Activated naive CD8-positive, alpha-beta T cell (primary cell): ENCODE data around the gene SLC31A2.
"Not testable (repeated sequence)": the region's sequence is repeated elsewhere in the genome, so short reads cannot be mapped to it uniquely, and the experiment has no call there.

Source experiments
- H3K27ac Mint-ChIP-seq: one replicate; pipeline ENCODE4 v1.8.0; 2021; ENCODE audit warnings: mixed read lengths
- H3K27me3 Mint-ChIP-seq: one replicate; pipeline ENCODE4 v1.8.0; 2021; ENCODE audit warnings: mixed read lengths
- H3K36me3 Mint-ChIP-seq: one replicate; pipeline ENCODE4 v1.8.0; 2021; ENCODE audit warnings: mixed read lengths
- H3K4me1 Mint-ChIP-seq: one replicate; pipeline ENCODE4 v1.8.0; 2021; ENCODE audit warnings: low read depth, mixed read lengths
- H3K4me3 Mint-ChIP-seq: one replicate; pipeline ENCODE4 v1.8.0; 2021; ENCODE audit warnings: mild to moderate bottlenecking, mixed read lengths
- H3K9me3 Mint-ChIP-seq: one replicate; pipeline ENCODE4 v1.8.0; 2021; ENCODE audit warnings: low read depth, mixed read lengths

SLC31A2 gene

DNA sequence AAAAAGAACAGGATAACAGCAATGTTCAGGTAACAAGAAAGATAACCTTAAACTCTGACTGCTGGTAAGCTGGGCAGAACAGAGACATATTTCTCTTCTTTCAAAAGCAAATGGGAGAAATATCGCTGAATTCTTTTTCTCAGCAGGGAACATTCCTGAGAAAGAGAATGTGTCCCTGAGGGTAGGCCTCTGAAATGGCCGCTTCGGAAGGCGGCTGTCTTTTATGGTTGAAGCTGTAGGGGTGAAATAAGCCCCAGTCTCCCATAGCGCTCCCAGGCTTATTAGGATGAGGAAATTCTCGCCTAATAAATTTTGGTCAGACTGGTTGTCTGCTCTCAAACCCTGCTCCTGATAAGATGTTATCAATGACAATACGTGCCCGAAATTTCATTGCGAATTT lies 9.9 kb upstream of the SLC31A2 start:
- not testable (repeated sequence) for H3K4me3 Mint-ChIP-seq, H3K4me1 Mint-ChIP-seq, H3K27ac Mint-ChIP-seq, H3K9me3 Mint-ChIP-seq, H3K36me3 Mint-ChIP-seq
- H3K27me3 Mint-ChIP-seq: peaks cover 12% of the 10 kb centered on the region

DNA sequence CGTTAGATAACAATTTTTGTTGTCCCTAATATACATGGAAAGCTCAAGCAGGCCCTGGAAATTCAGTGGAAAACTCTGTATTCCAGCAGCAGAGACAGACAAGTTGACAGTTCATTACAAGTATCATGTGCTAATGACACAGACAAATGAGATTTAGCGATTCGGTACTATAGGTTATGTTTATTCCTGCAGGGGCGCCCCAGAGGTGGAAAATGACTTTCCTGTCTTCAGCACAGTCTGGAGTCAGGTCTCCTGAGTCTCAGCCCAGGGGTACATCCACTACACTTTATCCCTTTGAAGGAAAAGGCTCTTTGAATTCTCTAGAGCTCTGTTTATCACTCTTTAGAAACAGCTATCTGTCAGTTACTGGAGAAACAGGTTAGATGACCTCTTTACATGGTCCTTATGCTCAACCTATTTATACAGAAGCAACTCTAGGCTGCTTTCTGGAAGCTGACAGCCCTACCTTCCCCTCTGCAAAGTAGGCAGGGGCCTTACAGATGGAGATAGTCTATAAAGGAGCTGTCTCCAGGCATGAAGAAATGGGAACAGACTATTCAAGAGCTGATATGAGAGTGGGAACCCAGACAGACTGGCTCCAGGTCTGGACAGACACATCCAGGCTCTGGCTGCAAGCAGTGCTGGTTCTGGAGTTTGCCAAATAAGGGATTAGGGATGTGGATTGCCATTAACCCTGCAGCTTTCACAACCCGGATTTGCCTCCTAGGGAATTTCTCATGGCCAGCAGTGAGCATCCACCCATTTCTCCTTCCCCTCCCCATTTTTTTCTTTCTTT lies 7.2 kb upstream of the SLC31A2 start:
- Mint-ChIP-seq H3K36me3 (peaks cover 7% of the 10 kb centered on the region), H3K27ac (no peak overlapping the region), H3K4me3 (no peak overlapping the region), H3K9me3 (peaks cover 3% of the 10 kb centered on the region), H3K27me3 (peaks cover 12% of the 10 kb centered on the region), H3K4me1 (no peaks in the 10 kb centered on the region)

DNA sequence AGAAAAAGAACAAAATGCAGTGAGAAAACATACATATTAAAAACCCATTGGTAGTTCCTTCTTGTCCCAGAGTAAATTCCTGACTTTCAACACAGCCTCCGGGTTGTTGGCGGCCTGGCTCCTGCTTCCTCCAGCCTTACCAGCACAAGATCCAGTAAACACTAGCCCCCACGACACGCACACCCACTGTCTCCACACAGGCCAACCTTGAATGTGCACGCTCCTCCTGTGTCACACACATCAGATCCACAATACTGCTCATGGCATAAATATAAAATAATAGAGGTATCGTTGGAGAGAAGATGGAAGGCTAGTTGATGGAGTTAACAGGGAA lies 2.5 kb upstream of the SLC31A2 start:
- no peaks in the 10 kb centered on the region for H3K36me3 Mint-ChIP-seq
- H3K9me3 Mint-ChIP-seq: no peaks in the 10 kb centered on the region
- H3K4me3 Mint-ChIP-seq: no peak overlapping the region
- H3K27ac Mint-ChIP-seq: no peak overlapping the region
- H3K27me3 Mint-ChIP-seq: peaks cover 3% of the 10 kb centered on the region
- peaks cover 18% of the 10 kb centered on the region for H3K4me1 Mint-ChIP-seq

DNA sequence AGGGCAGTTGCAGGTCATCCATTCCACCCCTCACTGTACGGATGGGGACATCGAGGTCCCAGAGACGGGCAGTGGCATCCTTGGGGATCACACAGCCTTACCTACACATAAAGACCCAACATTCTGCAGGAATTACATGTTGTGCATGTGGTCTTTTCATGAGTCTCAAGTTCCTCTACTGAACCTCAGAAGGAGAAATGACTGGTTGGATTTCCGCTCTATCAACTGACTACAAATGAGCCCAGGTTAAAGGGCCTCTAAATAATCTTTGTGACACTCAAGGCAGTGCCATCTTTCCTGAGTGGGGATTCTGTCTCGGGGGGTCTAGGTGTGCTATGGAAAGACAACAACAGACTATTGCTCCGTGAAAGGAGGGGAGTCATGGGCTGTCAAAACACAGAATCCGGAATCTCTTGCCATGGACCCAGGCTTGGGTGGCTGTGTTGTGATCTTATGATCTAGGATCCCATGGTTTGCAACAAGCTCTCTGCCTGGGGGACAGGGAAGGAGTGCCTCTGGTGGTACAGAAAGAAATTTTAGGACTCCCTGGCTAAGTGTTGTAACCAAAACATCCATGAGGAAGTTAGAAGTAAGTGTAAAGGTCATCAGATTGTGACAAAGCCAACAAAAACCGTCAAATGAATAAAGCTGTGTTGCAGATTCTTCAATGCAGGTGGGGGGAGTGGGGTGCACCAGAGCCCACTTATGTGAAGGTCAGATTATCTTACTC lies 1.9 kb upstream of the SLC31A2 start:
- peaks cover 3% of the 10 kb centered on the region for H3K27me3 Mint-ChIP-seq
- no peaks in the 10 kb centered on the region for H3K9me3 Mint-ChIP-seq
- no peaks in the 10 kb centered on the region for H3K36me3 Mint-ChIP-seq
- H3K27ac Mint-ChIP-seq: no peak overlapping the region
- H3K4me1 Mint-ChIP-seq: peaks cover 18% of the 10 kb centered on the region
- no peak overlapping the region for H3K4me3 Mint-ChIP-seq

DNA sequence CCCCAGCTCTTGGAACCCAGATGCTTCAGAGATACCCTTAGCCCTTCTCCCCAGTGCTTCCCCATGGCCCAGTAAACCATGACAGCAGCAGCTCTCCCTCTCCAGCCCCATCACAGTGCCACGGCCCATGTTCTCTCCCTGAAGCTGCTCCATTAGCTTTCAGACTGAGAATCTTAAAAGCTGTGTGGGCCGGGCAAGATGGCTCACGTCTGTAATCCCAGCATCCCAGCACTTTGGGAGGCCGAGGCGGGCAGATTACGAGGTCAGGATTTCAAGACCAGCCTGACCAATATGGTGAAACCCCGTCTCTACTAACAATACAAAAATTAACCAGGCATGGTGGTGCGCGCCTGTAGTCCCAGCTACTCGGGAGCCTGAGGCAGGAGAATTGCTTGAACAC lies 1.2 kb upstream of the SLC31A2 start:
- H3K36me3 Mint-ChIP-seq, H3K27me3 Mint-ChIP-seq, H3K27ac Mint-ChIP-seq, H3K9me3 Mint-ChIP-seq, H3K4me3 Mint-ChIP-seq: not testable (repeated sequence)
- peaks cover 18% of the 10 kb centered on the region for H3K4me1 Mint-ChIP-seq

DNA sequence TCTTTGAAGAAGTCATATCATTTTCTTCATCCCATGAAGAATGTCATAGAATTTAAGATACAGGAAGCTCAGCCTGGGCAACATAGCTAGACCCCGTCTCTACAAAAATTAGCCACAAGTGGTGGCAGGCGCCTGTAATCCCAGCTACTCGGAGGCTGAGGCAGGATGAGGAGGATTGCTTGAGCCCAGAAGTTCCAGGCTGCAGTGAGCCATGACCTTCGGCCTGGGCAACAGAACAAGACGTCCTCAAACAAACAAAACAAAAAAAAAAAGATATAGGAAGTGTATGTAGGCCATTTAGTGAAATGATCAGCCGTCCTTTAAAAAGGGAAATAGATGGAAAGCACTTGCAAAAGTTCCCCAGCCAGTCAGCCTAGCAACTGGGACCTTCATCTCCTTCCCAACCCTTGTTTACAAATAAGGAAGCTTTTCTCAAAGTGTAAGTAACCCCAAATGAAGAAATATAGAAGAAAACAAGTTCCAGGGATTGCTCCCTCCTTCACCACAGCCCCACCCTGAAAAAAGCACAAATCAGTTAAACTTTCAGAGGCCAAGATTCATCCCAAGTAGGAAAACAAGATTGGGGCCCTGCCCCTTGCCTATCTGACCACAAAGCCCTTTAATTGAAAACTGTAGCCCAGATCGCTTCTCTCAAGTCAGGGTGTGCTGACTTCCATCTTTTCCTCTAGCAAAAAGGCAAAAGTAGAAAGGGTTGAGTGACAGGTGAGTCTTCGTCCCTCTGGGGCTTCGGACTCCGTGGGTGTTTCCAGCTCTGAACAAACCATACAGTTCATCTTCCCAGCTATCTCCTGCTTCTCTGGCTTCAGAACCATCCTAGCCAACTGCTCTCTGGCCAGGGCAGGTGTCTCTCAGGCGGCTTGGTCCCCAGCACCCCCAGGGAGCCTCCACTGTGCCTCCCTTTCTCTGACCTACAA lies 1.2 kb downstream of the SLC31A2 start:
- Mint-ChIP-seq H3K36me3 (no peaks in the 10 kb centered on the region), H3K27me3 (no peaks in the 10 kb centered on the region), H3K27ac (peak overlapping the region; percentile 10), H3K4me1 (peaks cover 38% of the 10 kb centered on the region), H3K9me3 (no peaks in the 10 kb centered on the region), H3K4me3 (peak overlapping the region; percentile 84)

DNA sequence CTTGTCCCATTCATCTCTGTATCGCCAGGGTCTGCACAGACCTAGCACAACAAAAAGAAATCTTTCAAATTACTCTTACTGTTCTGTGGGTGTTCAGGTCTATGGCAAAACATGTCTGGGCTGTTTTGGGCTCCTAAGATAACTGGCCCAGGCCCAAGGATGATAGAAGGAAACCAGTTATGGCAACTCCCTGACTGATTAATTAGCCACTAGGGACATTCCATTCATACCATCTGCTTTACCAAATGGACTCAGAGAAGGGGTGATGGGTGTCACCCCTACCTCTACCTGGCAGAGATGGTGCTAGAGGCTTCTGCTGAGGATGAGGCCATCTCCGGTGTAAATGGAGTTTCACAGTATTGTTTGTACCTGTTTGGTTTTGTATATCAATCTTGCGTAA lies 1.9 kb downstream of the SLC31A2 start:
- Mint-ChIP-seq H3K4me3 (peak overlapping the region; percentile 84), H3K36me3 (no peaks in the 10 kb centered on the region), H3K4me1 (peaks cover 40% of the 10 kb centered on the region), H3K9me3 (no peaks in the 10 kb centered on the region), H3K27me3 (no peaks in the 10 kb centered on the region), H3K27ac (no peak overlapping the region)

DNA sequence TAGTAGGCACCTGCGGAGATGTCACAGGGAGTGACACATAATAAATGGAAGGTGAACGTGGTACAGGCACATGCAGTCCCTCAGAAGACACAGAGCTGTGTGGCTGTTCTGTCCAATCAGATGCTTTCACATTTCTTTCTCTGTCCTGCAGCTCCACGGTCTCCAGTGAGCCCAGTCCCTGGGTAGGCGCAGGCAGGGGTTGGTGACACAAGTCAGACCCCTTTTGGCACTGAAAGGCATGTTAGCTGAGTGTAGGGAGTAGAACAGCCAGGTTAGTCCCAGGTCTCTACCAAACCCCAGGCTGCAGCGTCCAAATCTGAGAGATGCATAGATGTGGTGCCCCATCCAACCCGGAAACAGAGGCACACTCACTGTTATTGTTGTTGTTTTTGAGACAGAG lies 2.8 kb downstream of the SLC31A2 start:
- H3K27me3 Mint-ChIP-seq: no peaks in the 10 kb centered on the region
- peaks cover 3% of the 10 kb centered on the region for H3K36me3 Mint-ChIP-seq
- no peak overlapping the region for H3K4me3 Mint-ChIP-seq
- no peaks in the 10 kb centered on the region for H3K9me3 Mint-ChIP-seq
- H3K27ac Mint-ChIP-seq: no peak overlapping the region
- peaks cover 40% of the 10 kb centered on the region for H3K4me1 Mint-ChIP-seq

DNA sequence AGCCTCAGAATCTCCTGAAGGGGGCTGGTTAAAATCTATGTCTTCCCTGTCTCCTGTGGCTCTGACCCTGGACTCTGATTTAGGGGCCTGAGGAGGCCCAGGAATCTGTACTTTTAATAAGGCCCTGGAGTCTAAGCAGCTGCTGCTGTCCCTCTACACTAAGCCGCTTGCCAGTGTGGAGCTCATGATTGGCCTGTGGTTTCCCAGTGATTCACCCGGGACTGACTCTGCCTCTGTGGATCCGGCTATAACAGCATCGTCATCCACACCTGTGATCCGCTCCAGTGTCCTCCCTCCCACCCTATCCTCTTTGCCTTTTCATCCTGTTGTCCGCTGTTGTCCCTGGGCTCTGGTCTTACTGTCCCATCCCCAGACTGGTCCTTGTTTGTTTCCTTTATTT lies 3.7 kb downstream of the SLC31A2 start:
- Mint-ChIP-seq H3K36me3 (peaks cover 5% of the 10 kb centered on the region), H3K4me1 (peaks cover 40% of the 10 kb centered on the region), H3K27me3 (no peaks in the 10 kb centered on the region), H3K27ac (peak overlapping the region; percentile 19), H3K4me3 (no peak overlapping the region), H3K9me3 (no peaks in the 10 kb centered on the region)

DNA sequence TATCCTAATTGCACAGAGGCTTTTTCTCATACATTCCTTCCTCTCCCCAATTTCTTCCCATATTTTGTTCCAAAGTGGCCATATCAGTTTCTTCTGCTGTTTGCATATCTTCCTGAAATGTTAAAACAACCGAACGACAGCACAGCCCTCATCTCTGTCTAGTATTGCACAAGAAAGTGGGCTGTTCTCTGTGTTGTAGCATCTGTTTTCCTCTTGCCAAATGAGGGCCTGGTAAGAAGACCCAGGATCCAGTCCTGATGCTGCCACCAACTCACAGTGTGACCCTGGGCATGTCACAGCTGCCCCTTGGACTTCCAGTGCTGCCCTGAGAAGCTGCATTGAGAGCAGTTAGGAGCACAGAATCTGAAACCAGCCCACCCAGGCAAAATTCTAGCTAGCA lies 4.1 kb downstream of the SLC31A2 start:
- Mint-ChIP-seq H3K4me1 (peaks cover 40% of the 10 kb centered on the region), H3K4me3 (no peak overlapping the region), H3K27me3 (no peaks in the 10 kb centered on the region), H3K36me3 (peaks cover 5% of the 10 kb centered on the region), H3K27ac (peak overlapping the region; percentile 19), H3K9me3 (no peaks in the 10 kb centered on the region)

DNA sequence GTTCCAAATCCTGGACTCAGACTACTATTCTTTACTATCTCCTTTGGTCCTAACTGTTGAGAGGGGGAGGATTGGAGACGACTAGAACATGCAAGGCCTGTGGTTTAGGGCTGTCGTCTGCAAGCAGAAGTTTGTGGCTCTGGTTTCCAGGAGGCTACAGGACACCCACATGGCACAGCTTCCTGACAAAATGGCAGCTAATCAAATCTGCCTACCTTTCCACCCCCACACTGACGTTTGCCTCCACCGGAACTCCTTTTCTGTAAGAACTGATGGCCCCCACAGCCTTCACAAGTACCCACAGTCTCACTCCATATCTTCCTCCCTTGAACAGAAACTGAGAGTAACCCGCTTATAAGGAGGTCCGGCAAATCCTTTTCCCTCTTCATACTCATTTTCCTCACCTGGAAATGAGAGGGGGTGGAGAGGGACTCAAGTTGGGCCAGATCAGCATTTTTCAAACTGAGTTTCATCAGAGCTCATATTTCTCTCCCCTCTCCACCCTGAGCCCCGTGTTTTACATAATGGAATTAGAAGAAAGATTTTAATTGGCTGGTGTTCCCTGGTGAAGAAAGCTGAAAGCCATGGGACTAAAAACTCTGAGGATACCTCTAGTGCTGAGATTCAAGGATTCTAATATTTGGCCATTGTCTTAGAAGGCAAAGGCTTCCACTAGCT lies 5.2 kb downstream of the SLC31A2 start:
- Mint-ChIP-seq H3K27me3 (no peaks in the 10 kb centered on the region), H3K9me3 (no peaks in the 10 kb centered on the region), H3K27ac (peak overlapping the region; percentile 83), H3K4me3 (peak overlapping the region; percentile 50), H3K4me1 (peaks cover 36% of the 10 kb centered on the region), H3K36me3 (peaks cover 5% of the 10 kb centered on the region)

DNA sequence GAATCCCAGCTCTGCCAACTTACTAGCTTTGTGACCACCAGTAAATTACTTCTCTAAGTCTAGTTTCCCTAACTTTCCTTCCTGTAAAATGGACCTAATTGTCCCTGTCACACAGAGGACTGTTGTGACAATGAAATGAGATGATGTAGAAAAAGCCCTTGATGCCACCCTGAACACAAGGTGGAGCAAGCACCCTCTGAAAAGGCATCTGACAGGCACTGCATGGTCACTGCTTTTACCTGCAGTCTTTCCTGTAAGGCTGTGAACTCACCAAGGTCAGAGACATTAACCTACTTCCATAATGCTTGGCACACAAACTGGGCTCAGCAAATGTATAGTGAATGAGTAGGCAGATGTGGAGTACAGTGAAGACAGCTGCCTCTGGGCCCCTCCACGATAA lies 6.1 kb downstream of the SLC31A2 start:
- peaks cover 31% of the 10 kb centered on the region for H3K4me1 Mint-ChIP-seq
- H3K36me3 Mint-ChIP-seq: peaks cover 6% of the 10 kb centered on the region
- peak overlapping the region; percentile 12 for H3K4me3 Mint-ChIP-seq
- H3K27ac Mint-ChIP-seq: peak overlapping the region; percentile 37
- no peaks in the 10 kb centered on the region for H3K9me3 Mint-ChIP-seq
- H3K27me3 Mint-ChIP-seq: no peaks in the 10 kb centered on the region

DNA sequence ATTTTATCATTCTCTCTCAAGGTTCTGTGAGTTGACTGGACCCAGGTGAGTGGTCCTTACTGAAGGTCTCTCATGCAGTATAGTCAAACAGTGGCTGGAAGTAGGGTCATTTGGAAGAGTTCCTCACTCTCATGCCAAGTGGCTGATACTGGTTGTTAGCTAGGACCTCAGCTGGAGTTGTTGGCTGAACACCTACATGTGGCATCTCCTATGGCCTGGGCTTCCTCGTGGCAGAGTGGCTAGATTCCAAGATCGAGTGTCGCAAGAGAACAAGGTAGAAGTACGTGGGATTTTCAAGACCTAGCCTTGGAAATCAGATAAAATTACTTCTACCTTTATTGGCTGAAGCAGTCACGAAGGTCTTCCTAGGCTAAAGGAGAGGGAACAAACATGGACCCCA lies 7.6 kb downstream of the SLC31A2 start:
- Mint-ChIP-seq H3K36me3 (peaks cover 9% of the 10 kb centered on the region), H3K27ac (peak overlapping the region; percentile 24), H3K4me3 (no peak overlapping the region), H3K27me3 (no peaks in the 10 kb centered on the region), H3K4me1 (peaks cover 22% of the 10 kb centered on the region), H3K9me3 (no peaks in the 10 kb centered on the region)

DNA sequence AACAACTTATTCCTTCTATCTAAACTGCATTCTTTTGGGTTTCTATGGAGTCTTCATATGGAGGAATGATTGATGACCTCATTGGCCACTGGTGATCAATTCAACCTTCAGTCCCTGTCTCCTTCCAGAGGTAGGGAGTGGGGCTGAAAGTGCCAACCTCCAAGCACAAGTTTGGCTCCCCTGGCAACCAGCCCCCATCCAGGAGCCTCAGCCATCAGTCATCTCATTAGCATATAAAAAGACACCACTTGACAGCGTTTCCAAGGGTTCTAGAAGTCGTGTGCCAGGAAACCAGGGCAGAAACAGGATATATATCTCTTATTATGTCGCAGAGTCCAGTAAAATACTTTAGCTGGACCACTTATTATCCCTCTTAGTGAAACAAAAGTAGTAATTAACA lies 9.8 kb downstream of the SLC31A2 start:
- H3K4me1 Mint-ChIP-seq: peaks cover 13% of the 10 kb centered on the region

More for the DNA sequence above, 9.8 kb downstream of the SLC31A2 start:
- no peak overlapping the region for H3K4me3 Mint-ChIP-seq
- no peaks in the 10 kb centered on the region for H3K27me3 Mint-ChIP-seq
- peak overlapping the region; percentile 58 for H3K27ac Mint-ChIP-seq
- H3K36me3 Mint-ChIP-seq: peaks cover 9% of the 10 kb centered on the region
- no peaks in the 10 kb centered on the region for H3K9me3 Mint-ChIP-seq
